Measurements from ENCODE around the gene PIAS1.

DNA sequence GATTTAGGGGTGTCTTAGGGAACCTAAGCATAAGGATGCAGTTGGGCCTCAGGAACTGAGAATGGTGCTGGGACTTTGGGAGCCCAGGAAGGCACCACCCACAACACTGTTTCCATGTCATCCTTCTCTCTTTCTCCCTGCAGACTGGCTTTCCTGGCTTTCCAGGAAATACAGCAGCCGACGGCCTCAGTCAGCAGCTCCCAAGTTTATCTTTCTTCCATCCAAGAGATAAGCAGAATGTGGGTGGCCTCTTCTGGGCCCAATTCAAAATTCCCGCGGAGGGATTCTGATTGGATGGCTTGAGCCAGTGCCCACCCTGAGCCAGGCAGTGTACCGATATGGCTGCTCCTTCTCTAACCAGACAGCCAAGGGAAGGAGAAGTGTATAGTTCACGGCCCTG, 179.9 kb downstream of the PIAS1 start:
- no peak for TF ChIP-seq CTCF (IDR thresholded peaks at IDR 0.05)
- no peak for TF ChIP-seq POLR2A (IDR thresholded peaks at IDR 0.05)
